ENCODE measurements around the gene AUTS2.
A peak's percentile ranks its signal among the peaks of the same experiment; 100 is the strongest.

The AUTS2 gene

DNA sequence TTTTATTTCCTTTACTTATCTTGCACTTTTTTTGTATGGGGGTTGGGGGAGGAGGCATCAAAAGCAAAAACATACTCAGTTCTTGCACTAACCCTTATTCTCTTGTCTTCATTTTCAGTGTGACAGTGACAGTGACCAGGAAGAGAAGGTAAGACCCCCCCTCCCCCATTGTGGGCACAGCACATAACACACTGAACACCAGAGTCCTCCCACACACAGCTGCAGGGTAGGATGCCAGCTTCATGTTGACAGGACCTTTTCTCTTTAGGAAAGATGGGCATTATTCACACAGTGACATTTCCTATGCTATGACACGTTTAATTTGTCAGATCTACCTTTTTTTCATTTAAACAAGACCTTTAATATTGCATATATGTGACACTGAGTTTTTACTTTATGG, 837.4 kb downstream of the AUTS2 start:
- no peak for DNase-seq

DNA sequence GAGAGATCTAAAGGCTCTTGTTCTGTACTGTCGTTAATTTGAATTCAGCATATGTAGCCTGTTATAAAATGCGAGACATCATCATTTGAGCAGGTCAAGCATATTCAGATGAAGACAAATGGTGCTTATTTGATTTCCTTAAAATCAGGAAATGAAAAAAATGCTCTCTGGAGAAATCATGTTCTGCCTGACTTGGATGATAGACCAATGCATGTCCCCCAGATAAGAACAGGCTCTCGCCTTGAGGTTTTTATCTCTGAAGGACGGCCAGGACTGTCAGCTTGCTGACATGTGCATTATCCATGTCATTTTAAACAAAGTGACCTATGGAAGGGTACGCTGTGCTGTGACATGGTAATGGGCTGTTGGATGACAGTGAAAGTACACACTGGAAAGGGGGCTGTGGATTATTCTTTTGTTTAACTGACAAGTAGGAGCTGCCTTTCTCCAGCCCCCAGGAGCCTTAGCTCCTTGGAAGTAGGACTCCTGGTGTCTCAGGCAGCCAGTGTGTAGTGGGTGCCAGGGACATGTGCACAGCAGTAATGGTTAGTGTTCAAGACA, 838.6 kb downstream of the AUTS2 start:
- DNase-seq, result no peak

DNA sequence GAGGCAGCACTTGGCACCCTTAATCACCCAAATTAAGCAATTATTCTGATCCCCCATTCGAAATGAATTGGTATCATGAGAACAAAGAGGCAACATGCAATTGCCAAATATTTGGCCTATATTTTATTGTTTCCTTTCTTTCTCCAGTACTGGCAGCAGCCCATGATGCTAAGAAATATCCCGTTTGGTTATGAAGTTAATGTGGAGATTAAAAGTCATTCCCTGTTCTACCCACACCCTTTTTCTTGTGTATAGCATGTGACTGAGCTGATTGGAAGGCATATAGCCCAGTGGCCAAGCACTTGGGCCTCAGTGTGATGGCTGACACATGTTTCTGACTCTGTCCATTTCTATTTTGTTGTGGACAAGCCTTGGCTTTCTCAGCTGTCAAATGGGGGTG, 841.4 kb downstream of the AUTS2 start:
- no peak for DNase-seq

DNA sequence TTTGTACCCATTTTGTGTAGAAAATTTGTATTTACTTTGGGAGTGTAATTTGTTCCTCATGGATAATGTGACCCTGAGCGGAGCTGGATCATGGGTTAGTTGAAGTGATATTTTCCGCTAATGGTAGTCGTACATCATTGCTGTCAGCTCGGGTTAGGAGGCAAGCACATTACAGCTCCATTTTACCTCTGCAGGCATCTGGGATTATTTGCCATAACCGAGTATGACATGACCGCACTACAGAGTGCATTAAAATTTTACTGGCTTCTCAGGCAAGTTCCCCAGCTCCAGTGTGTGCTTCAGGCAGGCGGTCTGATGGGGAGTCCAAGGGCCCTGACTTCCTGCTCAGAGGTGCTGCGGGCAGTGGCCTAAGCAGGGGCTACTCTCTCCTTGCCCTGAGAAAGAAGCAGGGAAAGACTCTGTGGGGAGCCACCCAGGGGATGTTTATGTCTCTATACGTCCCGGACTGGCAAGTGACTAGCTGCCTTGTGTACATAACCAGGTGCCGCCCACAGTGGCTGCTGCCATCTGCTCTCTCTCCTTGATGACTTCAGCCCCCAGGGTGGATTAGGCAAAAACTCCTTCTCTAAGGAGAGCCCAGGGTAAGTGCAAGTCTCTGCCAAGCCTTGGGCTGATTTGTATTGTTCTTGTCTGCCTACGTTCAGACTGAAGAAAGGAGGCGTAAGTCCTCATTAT, 848.3 kb downstream of the AUTS2 start:
- no peak for DNase-seq

DNA sequence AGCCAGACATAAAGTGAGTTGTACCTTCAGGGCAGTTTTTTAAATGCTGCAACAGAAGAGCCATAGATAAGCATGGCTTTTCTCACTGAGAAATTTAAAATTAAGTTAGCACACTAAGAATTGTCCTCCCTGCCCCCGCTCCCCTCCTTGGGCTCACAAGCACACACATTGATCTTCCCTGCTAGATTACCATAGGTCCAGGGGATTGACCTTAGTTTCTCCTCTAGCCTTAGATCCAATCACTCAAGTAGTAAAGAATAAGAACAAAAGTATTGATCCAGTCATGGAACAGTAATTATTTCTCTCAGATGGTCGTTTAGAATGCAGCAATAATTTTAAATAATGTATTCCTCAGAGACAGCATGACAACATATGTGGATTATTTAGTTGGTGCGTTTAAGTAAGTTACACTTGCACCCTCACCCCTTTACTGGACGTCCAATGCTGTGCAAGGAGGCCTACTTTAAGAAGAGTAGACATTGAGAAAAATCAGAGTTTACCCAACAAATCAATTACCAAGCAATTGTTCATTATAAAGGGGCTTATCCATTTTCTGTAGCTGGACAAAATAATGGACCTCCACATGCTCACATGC, 850.1 kb downstream of the AUTS2 start:
- no peak for DNase-seq

DNA sequence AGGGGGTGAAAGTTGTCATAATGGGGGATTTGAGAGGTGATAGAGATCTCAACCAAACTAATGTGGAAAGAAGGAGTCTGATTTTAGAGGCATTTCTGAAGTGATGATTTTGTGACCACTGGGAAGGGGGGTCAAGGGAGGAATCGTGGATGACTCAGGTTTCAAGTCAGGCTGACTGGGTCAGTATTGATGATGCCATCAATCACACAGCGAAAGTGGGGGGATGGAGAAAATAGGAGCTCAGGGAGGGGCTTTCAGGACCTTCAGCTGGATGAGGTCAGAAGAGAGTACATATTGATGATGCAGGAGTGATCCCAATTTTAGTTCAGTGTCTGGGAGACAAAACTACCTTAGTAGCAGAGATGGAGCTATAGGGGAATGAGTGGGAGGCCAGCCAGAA, 852.5 kb downstream of the AUTS2 start:
- DNase-seq, result no peak

DNA sequence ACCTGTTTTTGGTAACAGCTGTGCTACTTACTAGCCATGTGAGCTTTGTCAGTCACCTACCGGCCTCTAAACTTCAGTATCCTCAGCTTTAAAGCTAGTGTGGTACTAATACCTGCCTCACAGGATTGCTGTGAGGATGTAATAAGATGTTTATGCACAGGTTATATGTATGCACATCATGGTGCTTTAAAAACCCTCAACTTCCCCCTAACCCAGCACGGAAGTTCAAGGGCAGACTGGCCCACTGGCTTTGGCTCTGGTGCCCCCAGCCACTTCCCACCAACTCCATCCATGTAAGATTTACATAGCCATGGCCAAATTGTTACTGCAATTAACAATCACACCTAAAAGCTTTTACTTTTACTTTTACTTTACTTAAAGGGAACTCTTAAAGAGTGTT, 857.6 kb downstream of the AUTS2 start:
- no peak for DNase-seq

DNA sequence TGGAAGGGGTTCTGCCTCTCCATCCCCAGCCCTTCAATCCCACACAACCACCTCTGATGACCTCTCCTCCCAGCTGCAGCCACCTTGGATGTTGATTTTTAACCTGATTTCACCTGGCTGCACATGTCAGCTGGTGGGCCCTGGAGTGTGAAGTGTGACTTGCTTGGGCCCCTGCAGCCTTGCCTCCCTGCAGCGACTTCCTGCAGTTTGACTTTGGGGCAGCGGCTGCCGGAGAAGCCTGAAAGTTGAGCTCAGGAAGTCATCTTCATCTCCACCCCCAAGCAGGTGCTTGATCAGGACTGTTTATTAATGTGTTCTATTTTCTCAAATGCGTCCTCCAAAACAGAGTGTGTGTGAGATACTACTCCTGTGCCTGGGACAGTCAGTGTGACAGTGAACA, 858.4 kb downstream of the AUTS2 start:
- peak in 1 of 5 experiments; percentile 9 for DNase-seq

DNA sequence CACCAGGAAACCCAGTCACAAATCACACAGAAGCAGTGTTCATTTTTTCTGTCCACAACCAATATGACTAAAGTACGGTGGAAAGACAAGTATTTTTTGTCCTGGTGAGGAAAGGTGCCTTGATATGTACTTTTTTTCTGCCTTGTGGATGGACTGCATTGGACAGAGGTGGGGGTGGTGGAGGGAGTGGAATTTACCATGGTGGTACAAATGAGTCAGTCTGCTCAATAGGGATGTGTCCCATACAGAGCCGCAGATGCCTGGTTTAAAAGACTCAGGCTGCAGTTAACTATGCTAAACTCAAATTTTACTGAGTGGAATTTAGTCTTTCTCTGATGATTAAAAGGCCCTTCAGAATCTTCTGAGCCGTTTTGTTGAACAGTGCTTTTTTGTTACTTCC, 859.2 kb downstream of the AUTS2 start:
- no peak for DNase-seq

DNA sequence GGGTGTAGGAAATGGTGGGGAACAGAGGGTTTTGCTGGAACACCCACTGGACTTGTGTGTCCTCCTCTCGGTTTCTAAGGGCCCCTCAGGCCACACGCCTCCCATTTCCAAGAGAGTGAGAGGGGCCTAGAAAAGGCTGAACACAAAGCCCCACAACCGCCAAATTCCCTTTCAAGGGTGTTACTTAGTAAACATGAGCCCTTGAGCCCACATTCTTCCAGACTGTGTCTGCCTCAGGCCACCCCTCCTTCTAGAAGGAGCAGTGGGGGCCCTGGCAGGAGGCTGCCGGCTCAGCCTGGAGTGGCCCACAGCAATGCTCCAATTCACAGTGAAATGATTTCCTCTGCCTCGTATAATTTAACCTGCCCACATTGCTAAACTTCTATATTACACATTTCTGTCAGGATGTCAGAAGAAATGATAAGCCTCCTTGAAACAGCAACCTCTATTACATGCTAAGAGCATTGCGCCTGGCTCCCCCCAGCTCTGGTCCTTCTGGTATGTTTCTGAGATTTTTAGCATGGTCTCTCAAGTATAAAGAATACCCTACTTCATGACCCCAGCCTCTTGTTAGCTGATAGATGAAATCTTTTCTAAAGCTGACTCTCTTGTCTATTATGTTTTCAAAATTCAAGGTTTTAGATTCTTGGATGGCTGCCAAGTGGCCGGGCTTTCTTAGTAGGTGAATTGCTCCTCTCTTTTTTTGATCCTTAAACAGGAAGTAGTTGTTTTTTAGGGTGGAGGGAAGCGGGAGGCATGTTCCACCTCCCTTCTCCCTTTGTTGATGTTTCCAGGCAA, 859.8 kb downstream of the AUTS2 start:
- DNase-seq, result no peak

DNA sequence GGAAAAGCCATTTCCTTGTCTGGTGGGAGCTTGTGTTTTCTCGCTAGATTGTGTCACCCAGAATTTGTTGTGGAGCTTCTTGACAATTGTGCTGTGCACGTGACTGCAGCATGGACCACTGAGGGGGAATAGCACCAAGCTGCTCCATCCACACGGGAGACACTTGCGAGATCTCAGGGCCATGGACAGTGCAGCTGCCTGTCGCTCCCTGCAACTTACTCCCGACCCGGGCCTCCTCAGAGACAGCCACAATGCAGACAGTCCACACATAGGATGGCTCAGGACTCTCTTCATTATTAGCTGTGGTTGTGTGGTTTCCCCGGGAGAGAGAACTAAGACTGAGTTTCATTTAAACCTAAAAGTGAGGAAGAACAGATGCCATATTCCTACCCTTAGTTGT, 860.5 kb downstream of the AUTS2 start:
- no peak for DNase-seq

DNA sequence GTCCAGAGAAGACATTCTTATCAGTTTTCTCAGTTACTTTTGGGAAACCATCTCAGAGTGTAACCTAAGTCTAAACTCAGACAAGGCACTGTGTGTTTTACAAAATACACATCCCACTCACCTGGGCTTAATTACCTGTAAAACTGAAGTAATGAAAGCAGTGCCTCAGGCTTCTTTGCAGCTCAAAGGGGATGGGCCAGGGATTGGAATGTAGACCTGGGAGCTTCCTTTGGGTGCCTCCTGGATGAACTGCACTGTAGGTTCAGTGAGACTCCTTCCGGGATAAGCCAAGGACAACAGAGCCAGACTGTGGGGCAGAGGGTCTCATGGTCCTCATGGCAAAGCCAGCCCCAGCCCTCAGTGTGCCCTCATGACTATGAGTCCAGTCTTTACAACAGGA, 861.3 kb downstream of the AUTS2 start:
- DNase-seq, result no peak

DNA sequence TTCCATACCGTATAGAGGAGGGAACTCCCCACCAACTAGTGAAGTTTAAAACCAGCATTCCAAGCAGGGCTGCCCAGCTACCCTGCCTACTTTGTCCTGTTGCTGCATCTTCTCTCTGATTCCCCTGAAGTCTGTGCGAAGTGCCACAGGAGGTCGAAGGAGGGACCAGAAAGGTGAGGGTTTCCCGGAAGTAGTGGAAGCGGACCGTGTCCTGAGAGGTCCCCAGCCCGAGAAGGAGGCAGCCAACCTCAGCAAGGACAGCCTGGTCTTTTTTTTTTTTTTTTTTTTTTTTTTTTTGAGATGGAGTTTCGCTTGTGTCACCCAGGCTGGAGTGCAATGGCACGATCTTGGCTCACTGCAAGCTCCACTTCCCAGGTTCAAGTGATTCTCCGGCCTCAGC, 861.8 kb downstream of the AUTS2 start:
- DNase-seq, result no peak

DNA sequence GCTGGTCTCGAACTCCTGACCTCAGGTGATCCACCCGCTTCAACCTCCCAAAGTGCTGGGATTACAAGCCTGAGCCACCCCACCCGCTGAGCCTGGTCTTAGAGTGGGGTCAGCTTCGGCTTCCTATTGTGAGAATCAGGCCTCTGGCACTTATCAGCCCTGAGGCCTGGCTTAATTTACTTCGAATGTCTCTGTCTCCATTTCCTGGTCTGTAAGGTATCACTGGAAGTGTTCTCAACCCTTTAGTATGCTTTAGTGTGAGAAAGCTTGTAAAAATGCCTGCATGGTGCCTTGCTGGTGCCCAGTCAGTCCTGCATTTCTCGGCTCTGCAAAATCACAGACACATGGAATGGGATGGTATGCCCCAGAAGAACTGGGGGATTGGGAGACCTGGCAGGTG, 862.3 kb downstream of the AUTS2 start:
- no peak for DNase-seq

DNA sequence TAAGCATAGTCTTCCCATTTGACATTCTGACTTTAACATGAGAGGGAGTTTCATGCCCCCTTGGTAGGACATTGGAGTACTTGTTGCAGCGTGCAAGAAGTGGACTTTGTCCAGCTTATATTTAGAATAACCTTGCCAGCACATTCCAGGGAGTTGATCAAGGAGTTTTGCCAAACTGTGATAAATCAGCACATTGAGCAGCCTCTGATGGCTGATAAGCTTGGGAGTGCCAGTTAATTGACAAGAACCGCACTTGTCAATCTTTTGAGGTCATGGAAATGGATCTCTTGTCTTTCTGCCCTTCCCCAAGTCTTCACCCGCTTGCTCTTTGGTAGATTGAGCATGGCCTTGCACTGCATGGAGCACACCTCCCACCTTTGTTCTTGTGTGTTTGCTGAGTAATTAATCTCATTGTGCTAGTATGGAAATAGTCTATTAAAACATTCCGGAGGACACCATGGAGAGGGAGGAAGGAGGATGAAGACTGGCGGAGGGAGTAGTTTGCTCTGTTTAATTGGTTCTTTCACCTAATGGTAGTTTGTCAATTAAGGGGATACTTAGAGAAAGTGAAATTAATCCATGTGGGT, 865.2 kb downstream of the AUTS2 start:
- DNase-seq, result no peak

DNA sequence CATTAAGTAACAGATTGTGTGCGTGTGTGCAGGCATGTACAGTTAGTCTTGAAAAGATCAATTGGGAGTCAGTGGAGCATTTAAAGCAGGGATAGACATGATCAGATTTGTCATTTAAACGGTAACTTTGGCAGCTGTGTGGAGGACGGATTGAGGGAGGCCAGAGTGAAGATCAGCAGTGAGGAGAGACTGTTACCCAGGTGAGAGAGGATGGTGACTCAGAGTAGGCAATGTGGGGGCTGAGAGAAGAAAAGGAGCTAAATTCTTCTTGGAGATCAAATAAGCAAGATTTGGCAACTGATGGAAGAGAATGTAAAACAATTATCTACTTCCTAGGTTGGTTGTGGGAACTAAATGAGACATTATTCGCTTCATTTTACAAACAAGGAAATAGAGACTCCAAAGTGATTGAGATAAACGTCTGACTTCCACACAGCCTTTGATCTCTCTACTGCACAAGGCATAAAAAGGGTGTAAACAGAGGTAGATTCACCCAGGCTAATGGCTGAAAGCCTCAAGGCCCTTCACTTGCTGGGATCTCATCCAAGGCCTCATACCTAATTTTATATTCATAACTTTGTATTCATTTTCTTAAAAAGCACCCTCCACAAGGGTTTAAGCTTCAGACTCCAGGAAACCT, 868.6 kb downstream of the AUTS2 start:
- no peak for DNase-seq

DNA sequence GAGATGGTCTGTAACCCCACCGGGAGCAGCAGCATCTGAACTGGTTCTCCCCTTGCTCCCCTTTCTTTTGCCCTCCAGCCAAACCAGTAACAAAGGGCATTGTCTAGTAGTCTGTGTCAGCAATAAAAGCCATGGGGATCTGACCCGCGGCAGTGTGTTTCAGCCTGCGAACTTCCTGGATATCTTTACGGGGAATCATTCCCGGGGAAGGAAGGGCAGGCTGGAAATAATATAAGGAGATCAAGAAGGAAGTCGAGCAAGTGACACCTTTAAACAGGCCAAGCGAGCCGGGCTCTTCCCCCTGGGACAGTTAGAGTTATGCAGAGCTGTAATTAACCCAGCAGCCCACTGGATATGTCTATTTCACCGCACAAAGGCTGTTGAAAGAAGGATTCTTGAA, 872.5 kb downstream of the AUTS2 start:
- no peak for DNase-seq

DNA sequence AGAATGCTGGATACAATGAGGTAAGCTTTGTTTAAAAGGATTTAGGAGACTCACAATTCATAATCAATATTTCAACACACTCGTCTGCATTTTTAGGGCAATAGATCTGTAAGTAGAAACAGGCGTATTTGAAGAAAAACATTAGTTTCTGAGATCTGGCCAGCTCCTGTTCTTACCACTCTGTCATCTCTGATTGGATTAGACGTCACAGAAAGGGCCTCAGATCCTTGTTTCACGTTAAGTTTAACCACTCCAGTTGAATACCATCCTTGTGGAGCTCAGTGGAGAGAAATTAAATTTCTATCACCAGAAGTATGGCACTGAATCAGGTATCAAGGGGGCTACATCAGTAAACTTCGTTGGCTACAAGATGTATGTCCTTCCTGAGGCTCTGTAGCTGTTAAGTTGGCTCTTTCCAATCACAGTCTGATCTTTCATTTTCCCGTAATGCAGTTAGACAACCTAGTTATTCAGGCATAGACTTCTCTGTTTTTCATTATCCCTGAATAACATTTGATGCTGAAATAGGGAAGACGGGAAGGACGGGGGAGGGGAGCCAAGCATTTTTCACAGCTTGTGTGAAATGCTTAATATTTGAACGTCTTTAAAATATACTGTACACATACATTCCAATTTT, 874.4 kb downstream of the AUTS2 start:
- DNase-seq, result no peak

DNA sequence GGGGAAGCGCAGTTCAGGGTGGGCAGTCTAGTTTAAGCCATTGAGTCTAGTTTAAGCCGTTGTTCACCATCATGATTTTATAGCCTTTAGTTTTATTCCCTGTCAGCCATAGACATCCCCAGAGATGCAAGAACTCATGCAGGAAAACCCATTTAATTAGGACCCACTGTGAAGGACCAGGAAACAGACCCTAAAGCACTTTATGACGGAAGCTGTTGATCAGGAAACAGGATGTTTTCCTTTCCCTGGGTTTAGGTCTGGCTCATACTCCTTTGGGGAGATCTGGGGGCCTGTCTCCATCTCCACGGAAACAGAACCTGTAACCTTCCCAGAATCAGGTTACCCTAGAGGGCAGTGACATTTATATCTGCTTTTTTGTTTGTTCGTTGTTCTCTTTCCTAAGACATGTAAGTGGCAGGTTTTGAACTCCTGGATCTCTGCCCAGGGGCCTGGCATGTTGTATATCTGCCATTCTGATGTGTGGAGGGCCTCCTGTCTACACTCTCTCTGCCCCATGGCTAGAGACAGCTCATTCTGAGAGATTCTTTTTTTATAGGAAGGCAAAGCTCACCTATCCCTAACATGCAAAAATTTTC, 876.5 kb downstream of the AUTS2 start:
- no peak for DNase-seq

DNA sequence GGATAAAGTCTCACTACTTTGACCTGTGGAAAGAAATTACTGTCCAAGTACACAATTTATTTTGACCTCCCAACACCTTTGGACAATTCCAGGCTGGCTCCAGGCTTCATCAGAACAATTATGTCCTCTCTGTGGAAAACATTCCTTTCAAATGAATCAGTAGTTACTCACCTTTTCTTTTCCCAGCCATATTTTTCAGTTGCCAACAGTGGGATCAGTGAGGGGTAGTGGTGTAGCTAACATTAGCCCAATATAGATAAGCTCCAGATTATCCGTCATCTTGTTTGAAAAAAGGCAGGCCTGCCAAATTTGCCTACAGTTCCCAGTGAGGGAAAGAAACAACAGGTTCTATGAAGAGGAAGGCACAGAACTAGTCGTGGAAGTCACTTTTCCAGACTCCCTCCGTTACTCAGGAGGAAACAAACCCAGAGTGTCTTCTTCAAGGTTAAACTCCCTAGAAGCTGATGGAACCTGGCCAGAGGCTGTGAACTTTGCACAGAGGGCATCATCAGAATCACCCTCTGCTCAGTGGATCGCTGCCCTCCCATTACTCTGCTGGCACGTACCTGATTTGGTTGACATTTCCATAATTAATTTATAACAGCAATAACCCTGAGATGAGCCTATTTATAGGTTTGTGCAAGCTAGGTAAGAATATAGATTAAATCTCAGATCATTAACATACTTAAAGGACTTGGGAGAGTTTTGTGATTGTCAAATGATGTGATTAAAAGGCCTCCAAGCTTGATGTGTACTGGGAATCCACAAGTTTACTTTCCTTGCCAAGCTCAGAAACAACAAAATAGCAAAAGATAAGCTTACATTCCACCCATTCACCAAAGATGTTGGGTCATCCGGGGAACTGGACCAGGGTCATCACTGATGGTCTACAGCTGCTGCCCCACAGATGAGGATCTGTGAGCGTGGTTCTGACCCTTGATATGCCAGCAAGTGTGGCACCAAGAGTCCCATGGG, 879.0 kb downstream of the AUTS2 start:
- no peak for DNase-seq

Data from T-helper 2 cell (primary cell).